Tibial nerve (tissue), 4 donors: Measurements from ENCODE around the gene FOS. TPM values are rescaled to one million over a fixed set of nuclear protein-coding genes. Genes with fewer than 3 reads are reported as not detected.

Experiments used
- DNase-seq, 2 donors: peaks; one replicate each; pipeline ENCODE4 v3.0.0-alpha.2; 2019; ENCODE audit warnings: low spot score in 2 of 2
- H3K27ac ChIP-seq, 4 donors: fragments of 200-600 bp; sonication (generic) in 3 of 4; one replicate each; pipeline ENCODE4 v1.5.1; 2017 to 2019; ENCODE audit warnings: mild to moderate bottlenecking in 1 of 4
- H3K27me3 ChIP-seq, 2 donors: fragments of 200-600 bp; sonication (generic) in 1 of 2; one replicate each; pipeline versions ENCODE4 v1.5.1 to v1.6.0; 2017 to 2019
- H3K36me3 ChIP-seq, 3 donors: fragments of 200-600 bp; sonication (generic); one replicate each; pipeline ENCODE4 v1.5.1; 2018 to 2019
- H3K4me1 ChIP-seq, 4 donors: fragments of 200-600 bp; sonication (generic) in 3 of 4; one replicate each; pipeline ENCODE4 v1.5.1; 2017 to 2019
- H3K4me3 ChIP-seq, 4 donors: fragments of 200-600 bp; sonication (generic) in 3 of 4; one replicate each; pipeline ENCODE4 v1.5.1; 2017 to 2019; ENCODE audit warnings: mild to moderate bottlenecking in 1 of 4, moderate library complexity in 1 of 4
- H3K9me3 ChIP-seq, 4 donors: fragments of 200-600 bp; sonication (generic) in 3 of 4; one replicate each; pipeline ENCODE4 v1.5.1; 2017 to 2019
- EP300 ChIP-seq, 2 donors: sonication (generic); formaldehyde crosslinking; IDR thresholded peaks; one replicate each; pipeline ENCODE4 v1.6.1; 2017; ENCODE audit warnings: antibody characterized with exemption in 2 of 2, mild to moderate bottlenecking in 1 of 2
- POLR2A ChIP-seq, 2 donors: fragments of 450-650 bp; IDR thresholded peaks; one replicate each; pipeline ENCODE4 v1.6.1; 2017; ENCODE audit warnings: antibody characterized with exemption in 2 of 2, mild to moderate bottlenecking in 2 of 2, moderate library complexity in 2 of 2
- WGBS, 2 donors: methylation state at CpG; one replicate each; pipeline ENCODE4 v1.1.5; 2018; 5-methylcytosine and 5-hydroxymethylcytosine counted together
- total RNA-seq, 4 donors: library from RNA; depleted of rRNA; stranded (reverse); fragments of >200 nt; gene quantifications; one replicate each; pipeline ENCODE4 v1.1.0, GENCODE V29; 2016
- TF ChIP-seq, protein P1 (sequence below), 5 experiments: fragments of 200-600 bp in 3 of 5; fragments of 450-650 bp in 2 of 5; sonication (generic) in 3 of 5; IDR thresholded peaks; one replicate each; pipeline ENCODE4 v1.5.1; 2016 to 2019; ENCODE audit warnings: antibody characterized with exemption in 5 of 5, mild to moderate bottlenecking in 3 of 5, moderate library complexity in 2 of 5

FOS gene
- total RNA-seq, 4 donors from 2014 or later = 373 to 1,352 (median 619) TPM

DNA sequence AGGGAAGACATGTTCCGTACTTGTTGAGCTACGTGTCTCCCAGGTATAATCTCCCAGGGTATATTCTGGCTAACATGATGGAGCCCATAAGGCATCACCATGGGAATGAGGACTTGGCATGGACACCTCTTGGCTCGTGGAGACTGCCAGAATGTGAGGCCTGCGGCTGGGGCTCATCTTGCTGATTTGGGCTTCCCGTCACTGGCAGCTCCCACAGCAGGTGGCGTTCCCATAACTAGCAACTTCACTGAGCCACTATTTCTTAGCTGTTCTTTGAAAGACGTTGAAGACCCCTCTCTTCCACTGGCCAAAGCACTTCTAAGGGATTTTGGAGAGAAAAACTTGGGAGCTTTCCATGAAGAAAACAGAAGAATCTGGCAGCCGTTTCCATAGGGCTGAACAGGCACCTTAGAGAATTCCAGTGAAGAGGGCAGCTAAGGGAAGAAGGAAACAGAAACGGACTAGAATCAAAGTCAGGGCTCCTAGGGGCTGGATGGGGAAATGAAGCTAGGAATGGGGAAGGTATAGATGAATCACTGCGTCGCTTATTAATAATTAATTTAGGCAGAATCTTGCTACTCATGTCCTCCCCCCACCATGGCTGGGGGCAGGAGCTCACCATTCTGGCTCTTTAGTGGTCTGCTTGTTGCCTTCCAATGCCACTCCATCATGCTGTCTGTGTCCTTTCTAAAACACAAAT lies 39.7 kb upstream of the FOS start:
- 58 to 63% methylated on average over 11 of the region's 11 CpGs for WGBS, 2 donors
- H3K4me3 ChIP-seq = no peak overlapping the region
- DNase-seq = no peak
- TF ChIP-seq, protein P1, sequence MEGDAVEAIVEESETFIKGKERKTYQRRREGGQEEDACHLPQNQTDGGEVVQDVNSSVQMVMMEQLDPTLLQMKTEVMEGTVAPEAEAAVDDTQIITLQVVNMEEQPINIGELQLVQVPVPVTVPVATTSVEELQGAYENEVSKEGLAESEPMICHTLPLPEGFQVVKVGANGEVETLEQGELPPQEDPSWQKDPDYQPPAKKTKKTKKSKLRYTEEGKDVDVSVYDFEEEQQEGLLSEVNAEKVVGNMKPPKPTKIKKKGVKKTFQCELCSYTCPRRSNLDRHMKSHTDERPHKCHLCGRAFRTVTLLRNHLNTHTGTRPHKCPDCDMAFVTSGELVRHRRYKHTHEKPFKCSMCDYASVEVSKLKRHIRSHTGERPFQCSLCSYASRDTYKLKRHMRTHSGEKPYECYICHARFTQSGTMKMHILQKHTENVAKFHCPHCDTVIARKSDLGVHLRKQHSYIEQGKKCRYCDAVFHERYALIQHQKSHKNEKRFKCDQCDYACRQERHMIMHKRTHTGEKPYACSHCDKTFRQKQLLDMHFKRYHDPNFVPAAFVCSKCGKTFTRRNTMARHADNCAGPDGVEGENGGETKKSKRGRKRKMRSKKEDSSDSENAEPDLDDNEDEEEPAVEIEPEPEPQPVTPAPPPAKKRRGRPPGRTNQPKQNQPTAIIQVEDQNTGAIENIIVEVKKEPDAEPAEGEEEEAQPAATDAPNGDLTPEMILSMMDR (IDR thresholded peaks at IDR 0.05) = peak in 1 of 5 experiments; percentile 23
- TF ChIP-seq POLR2A (IDR thresholded peaks at IDR 0.05) = no peak
- no peak for TF ChIP-seq EP300 (IDR thresholded peaks at IDR 0.05)
- no peaks in the 10 kb centered on the region for H3K36me3 ChIP-seq
- peaks cover 0 to 41% (median 16%) of the 10 kb centered on the region in 4 donors for H3K4me1 ChIP-seq
- H3K27me3 ChIP-seq = no peaks in the 10 kb centered on the region
- no peaks in the 10 kb centered on the region for H3K9me3 ChIP-seq
- peak overlapping the region in 3 of 4 donors; percentile 63 to 94 (median 90) for H3K27ac ChIP-seq

DNA sequence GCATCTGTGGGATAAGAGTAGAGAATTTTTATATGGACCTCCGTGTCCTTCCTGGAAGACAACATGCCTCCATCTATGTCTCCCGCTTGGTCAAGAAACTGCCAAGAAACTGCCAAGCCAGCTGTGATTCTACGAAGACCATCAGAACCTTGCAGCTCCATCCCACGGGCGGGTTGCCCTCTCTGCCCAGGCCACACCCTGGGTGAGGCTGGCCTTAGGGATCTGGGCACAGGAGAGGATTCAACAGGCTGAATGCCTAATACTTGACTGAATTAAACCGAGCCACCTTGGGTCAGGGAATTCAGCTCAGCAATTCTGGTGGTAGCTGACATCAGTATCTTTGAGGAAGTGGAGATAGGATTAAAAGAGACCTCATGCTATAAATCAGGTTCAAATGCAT lies 37.8 kb upstream of the FOS start:
- Histone ChIP-seq H3K9me3 (no peaks in the 10 kb centered on the region), H3K36me3 (no peaks in the 10 kb centered on the region), H3K27ac (no peak overlapping the region), H3K27me3 (no peaks in the 10 kb centered on the region), H3K4me3 (no peak overlapping the region), H3K4me1 (peaks cover 0 to 41% (median 16%) of the 10 kb centered on the region in 4 donors)
- no peak for DNase-seq
- WGBS, 2 donors = 95% methylated on average over 6 of the region's 6 CpGs
- no peak for TF ChIP-seq EP300 (IDR thresholded peaks at IDR 0.05)
- no peak for TF ChIP-seq POLR2A (IDR thresholded peaks at IDR 0.05)
- TF ChIP-seq, protein P1 (IDR thresholded peaks at IDR 0.05) = no peak

DNA sequence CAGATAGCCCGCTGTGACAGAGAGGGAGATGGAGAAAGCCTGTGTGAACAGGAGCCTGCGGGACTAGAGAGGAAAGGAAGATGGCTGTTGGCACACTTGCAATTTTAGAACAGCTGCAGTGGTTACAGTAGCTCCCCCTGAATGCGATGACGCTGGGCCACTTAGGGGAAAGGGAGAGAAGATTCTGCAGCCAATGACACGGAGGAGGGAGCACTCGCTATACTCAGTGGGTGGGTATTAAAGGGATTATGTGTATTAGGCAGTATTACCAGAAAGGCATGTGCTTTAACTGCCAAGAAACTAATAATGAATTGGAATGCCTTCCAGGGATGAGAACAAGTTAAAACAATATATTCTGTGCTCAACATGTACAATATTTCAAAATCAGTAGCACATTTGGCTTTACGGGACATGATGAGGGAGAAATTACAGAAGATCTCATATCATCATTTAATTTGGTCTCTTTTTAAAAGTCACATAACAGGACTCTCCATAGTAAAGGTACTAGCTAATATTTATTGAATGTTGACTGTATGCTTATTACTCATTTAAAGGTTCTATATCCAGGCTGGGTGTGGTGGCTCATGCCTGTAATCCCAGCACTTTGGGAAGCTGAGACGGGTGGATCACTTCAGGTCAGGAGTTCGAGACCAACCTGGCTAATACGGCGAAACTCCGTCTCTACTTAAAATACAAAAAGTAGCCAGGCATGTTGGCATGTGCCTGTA lies 35.9 kb upstream of the FOS start:
- no peaks in the 10 kb centered on the region for H3K9me3 ChIP-seq
- H3K27ac ChIP-seq = peak overlapping the region in 1 of 4 donors; percentile 42
- H3K36me3 ChIP-seq = no peaks in the 10 kb centered on the region
- H3K4me3 ChIP-seq = no peak overlapping the region
- DNase-seq = no peak
- WGBS, 2 donors = 53 to 55% methylated on average over 12 of the region's 12 CpGs
- H3K27me3 ChIP-seq = no peaks in the 10 kb centered on the region
- H3K4me1 ChIP-seq = peaks cover 0 to 27% (median 7%) of the 10 kb centered on the region in 4 donors
- no peak for TF ChIP-seq POLR2A (IDR thresholded peaks at IDR 0.05)
- peak in 1 of 2 donors; percentile 10 for TF ChIP-seq EP300 (IDR thresholded peaks at IDR 0.05)
- TF ChIP-seq, protein P1 (IDR thresholded peaks at IDR 0.05) = no peak

DNA sequence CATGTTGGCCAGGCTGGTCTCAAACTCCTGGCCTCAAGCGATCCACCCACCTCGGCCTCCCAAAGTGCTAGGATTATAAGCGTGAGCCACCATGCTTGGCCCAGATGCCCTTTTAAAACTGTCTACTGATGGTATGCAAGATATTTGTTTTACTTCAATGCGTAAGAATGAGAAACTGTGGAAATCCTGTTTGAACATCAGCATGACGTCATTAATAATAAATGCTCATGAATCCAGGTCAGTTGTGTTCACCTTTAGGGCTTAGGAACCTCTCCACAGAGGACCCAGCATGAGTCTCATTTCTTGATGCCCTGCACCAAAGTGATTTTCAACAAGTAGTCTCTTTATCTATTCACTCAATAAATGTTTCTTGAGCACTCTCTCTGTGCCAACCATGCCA lies 34.5 kb upstream of the FOS start:
- WGBS, 2 donors = 93% methylated on average over 5 of the region's 5 CpGs
- no peak for DNase-seq
- no peak for TF ChIP-seq EP300 (IDR thresholded peaks at IDR 0.05)
- TF ChIP-seq, protein P1 (IDR thresholded peaks at IDR 0.05) = no peak
- no peak for TF ChIP-seq POLR2A (IDR thresholded peaks at IDR 0.05)
- Histone ChIP-seq H3K36me3 (no peaks in the 10 kb centered on the region), H3K9me3 (no peaks in the 10 kb centered on the region), H3K4me3 (no peak overlapping the region), H3K27me3 (no peaks in the 10 kb centered on the region), H3K27ac (no peak overlapping the region), H3K4me1 (peaks cover 0 to 13% (median 0%) of the 10 kb centered on the region in 4 donors)
